Stimulated activated CD8-positive, alpha-beta memory T cell treated with anti-CD3 and anti-CD28 coated beads, Interleukin-12 subunit alpha, Interleukin-12 subunit beta, amount 100 ng/mL, for 1 hour (primary cell): ENCODE results near the gene DNAH8.

Experiments
- DNase-seq: peaks from one replicate; pipeline ENCODE4 v3.0.0-alpha.2; 2020; ENCODE audit warnings: low read depth

Gene DNAH8

DNA sequence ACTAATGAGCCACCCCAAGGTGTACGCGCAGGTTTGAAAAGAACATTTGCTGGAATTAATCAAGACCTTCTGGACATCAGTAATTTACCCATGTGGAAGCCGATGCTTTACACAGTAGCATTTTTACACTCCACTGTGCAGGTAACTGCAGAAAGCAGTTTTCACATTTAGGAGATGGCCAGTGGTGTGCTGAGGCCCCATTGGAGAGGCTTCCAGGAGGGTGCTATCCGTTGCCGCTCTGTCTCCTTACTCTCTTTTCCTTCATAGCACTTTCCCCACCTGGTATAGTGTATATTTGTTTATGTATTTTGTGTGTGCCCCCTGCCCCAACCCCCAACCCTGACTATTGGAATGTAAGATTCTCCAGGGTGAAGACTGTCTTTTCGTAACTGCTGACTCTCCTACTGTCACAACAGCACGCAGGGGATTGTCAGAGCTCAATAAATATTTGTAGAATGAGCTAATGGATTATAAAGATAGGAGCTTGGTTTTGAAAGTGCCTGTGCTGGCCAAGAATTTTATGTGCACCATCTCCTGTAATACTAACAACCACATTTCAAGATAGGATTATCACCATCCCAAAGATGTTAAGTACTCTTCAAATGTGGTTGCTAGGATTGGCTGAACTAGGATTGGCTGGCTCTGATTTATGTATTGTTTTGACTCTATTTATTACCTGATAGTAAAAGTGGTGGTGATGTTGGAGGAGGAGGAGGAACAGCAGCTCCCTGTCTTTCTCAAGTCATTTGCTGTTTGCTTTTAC is 259.5 kb downstream of the DNAH8 start:
- DNase-seq: no peak

DNA sequence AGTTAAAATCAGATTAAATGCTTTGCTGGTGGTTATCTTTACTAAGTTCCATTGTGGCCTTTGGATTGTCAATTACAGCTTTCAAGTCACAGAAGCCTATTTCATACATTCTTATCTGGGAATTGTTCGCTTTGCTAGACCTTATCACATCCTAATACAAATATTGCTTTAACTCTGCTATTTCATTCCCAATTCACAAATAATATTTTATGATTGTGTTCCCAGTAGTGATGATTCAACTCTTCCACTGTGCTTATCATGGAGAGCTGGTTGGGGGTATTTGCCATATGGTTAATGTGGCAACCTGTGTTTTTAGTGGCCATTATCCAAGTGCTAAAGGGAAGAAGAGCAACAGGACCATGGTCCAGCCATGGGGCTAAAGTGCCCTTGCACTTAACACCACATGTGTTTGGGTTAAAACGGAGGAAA is 260.5 kb downstream of the DNAH8 start:
- no peak for DNase-seq

DNA sequence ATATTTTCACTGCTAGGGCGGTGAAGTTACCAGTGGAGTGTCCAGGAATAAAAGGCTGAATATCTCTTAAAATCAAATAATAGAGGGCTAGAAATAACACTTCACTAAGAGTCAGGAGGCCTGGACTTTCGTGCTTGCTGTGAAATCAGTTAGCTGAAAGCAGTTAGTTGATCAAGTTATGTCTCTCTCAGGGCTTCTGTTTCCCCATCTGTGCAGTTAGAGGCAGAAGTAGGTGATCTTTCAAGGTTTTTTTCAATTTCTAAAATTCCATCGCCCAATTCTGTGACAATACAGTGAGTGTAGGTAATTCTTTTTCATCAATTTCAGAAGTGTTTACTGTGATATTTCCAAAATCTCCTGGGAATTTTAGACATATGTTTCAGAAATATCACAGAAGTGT is 260.9 kb downstream of the DNAH8 start:
- no peak for DNase-seq

DNA sequence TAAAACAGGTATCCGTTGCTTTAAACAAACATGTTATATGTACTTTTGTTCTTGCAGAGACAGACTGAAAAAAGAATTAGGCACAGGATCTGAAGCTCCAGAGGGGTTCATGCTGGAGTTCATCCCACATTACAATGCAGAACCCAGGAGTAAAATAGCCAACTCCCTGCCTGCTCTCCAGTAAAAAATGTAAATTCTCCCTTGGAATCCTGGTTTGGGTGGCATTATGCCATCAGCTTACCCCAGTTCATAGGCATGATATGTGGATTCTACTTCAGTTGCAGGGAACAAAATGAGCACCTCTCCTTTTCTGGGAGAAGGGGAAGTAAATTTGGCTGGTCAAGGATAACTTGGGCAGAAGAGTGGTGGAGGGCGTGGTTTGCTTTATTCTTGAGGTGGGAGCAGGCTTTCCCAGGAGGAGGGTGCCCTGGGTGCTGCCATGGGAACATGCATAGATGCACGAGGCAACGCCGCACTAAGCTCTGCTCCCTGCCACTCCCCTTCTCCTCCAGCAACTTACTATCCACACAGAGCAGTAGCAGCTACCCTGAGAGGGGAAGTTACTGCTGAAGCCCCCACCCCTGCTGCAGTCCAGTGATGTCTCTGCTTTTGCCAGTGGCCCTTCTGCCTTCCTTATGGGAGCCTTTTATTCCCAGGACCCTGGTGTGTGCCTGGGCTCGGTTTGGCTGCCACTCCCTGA is 261.8 kb downstream of the DNAH8 start:
- no peak for DNase-seq

DNA sequence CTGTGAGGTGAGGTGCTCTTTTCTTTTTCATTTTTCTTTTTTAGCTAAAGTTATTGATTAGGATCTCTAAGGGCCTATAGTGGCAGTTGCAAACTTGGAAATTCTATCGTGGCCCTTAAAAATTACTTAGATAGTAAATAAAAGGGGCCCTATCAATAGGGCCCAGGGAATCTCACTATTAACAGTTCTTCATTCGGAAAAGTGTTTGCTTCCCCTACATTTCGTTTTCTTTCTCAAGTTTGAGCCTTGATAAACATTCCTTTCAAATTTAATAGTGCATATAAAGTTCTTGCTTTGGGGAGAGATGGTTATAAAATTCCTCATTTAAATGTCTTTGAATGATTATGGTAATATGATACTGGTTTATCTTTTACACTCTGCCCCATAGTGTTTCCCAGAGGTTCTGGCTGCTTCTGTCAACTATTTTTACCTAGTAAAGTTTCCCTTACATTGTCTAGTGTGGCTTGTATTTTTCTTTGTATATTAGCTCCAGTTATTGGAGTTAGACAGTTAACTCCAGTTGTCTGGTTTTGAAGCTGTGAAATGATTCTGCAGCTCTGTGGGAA is 263.1 kb downstream of the DNAH8 start:
- DNase-seq: no peak

DNA sequence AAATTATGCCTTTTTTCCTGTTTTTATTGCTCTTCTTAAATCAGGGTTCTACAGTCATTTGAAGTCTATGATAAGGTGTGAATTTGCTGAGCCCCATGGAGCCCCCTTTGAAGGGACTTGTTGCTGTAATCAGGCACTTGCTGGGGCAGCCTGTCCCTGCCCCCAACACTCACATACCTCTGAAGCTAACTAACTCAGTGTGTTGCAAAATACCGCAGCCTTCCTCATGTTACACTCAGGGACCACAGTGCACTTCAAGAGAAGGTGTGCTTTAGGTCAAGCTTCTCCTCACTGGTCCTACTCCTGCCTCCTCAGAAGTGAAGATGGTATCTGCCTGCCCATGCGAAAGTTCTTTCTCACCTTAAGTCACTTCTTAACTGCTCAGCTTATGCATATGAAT is 267.4 kb downstream of the DNAH8 start:
- DNase-seq: no peak

DNA sequence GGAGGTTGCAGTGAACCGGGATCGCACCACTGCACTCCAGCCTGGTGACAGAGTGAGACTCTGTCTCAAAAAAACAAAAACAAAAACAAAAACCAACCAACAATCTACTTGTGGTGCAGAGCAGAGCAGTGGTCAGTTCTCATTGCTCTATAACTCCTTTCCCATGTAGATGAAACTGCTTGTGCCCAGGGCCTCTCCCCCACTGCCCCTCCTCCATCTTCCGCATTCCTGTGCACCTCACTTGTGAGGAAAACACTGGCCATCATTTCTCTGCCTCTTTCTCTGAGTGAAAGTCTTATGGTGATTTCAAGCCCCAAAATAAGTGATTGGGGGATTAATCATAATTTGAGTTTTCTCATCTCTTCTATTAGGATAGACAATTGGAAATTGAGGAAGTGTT is 269.6 kb downstream of the DNAH8 start:
- DNase-seq: no peak

DNA sequence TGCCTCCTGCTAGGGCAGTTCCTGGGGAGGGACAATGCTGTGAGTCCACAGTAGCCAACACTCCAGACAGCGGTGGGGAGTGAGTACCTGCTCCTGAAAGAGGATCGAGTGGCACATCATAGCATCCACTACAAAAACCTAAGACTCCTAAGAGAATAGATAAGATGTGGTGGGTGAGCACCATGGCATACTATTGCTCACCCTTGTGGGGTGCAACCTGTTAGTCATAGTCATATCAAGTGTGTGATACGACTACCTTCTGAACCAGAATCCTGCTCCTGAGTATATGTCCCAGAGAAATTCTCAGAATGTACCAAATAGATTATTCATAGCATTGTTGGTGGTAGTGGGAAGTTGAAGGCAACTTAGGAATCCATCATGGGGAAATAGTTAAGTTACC is 270.7 kb downstream of the DNAH8 start:
- DNase-seq: no peak

DNA sequence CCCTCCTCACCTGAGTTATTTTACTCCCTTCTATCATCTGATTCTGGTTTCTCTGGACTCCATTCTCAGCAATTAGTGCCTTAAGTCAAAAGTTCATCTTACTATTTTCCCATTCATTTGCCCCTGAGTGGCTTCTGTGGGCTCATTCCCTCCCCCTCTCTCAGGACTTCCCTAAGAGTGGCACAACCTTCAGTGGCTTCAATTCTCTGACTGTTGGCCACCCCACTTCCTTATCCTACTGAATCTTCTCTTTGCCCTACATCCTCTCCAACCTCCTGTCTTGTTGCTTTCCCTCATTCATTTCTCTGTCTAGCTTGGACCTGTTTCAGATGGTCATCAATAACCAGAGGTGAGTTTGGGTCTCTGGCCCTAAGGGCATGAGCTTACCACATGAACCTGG is 272.4 kb downstream of the DNAH8 start:
- DNase-seq: no peak

DNA sequence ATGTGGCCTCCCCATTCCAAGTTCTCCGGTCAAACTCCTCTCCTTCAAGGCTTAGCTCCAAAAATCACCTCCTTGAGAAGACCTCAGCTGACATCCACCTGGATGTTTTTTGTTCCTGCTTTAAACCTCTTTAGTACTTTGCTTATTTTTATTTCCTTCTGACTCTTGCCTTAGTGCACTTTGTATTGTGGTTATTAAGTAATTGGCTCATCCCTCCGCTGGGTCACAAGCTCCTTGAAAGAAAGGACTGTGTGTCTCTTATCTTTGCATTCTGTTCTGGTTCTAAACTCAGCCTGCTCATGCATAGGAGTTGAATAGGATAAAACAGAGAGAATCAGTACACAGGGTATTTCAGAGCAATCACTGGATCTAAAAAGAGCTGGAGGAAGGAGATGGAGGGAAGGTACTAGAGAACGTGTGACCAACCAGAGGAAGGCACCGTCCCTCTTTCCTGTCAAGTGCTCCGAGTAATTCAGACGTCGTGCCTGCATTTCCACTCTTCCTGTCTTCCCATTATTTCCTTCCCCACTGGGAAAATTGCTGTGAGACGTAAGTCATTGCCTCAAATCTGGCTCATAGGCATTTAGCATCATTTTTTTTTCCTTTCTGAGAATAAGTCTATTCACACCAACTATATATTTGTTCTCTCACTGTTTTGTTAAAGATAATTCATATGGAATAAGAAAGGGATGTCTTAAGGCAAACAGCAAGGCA is 273.8 kb downstream of the DNAH8 start:
- no peak for DNase-seq

DNA sequence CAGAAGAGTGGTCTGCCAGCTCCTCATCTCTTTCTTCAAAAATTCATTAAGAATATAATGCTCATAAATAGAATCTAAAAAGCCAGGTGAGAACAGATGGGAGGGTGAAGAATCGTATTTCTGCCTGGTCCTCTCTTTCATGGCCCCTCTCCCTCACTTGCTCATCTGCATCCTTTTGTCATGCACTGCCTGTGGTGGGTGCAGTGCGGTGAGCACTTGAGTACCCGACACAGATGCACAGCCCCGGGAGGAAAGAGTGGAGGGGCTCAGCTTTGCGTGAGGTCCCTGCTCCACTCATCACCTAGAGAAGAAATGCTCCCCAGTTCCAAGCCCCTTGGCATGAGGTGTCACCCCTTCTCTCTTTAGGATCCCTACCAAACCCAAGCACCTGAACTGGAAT is 275.4 kb downstream of the DNAH8 start:
- DNase-seq: no peak

DNA sequence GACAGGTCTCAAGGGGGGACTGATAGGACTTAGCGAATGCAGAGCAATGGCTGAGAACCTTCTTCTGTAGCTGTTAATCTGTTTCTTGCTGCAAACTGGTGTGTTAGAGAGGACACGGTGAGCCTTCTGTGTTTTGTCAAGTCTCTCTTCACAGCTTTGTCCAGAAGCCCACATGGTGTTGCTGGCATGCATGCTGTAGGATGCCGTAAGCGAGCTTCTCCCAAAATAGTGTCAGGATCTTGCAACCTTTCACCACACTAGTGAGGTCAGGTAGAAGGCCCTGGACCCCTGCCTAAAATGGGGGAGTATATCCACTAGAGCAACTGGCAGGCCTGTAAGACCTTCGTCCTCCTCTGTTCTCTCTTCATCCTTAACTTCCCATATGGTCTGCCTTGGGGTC is 281.6 kb downstream of the DNAH8 start:
- no peak for DNase-seq

DNA sequence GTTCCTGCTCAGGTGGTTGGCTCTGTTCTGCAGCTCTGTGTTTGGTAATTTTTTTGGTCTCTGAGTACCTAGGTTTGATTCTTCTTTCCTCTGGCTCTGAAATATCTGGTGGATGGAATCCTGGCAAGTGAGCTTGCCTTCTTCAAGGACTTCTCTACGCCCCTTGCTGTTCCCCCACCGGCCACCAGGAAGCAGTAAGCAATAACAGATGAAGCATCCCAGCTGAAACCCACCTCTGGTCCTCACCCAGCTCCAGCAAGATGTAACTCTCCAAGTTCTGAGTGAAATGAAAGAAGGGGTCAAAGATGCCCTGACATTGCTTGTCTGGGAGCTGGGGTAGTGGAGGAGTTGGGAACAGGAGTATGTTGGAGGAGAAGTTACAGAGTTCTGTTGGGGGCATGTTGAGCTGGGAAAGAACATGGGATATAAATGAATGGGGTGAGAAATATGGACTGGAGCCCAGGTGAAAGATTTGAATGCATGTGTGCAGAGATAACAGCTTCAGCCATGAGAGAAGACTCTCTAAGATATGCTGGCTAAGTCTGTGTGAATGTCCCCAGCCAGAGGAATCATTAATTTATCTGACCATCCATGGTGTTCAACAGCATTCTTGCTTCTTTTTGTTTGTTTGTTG is 282.1 kb downstream of the DNAH8 start:
- peak; percentile 2 for DNase-seq

DNA sequence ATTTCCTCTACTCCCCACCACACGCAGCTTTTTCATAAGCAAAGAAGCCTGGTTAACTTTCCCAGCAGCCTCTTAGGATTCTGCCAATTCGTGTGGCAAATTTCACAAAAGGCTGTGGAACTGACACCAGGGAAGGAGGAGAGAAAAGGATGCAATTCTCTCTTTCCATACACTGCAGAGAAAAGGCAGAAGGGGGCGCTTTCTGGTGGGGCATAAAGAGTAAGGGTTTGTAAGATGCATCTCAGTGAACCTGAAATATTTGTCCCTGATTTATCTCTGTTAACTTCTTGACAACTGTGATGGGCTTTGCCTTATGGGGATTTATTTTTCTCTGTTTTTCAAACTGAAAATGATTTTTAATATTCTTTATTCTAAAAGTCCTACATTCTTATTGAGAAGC is 288.0 kb downstream of the DNAH8 start:
- DNase-seq: no peak

DNA sequence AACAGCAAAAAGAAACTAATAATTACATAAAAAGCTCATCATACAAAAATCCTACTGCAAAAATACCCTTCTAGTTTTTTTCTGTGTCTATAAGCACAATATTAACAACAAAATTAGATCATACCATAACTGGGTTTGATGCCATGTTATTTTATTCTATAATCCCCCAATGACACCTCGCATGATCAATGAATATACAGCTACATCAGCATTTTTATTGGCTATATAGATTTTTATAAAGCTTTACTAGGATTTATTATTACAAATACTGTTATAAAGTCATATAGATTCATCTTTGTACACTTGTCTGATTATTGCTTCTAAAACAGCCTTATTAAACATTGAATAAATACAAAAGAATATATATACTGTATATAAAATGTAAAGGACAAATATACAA is 288.4 kb downstream of the DNAH8 start:
- no peak for DNase-seq

DNA sequence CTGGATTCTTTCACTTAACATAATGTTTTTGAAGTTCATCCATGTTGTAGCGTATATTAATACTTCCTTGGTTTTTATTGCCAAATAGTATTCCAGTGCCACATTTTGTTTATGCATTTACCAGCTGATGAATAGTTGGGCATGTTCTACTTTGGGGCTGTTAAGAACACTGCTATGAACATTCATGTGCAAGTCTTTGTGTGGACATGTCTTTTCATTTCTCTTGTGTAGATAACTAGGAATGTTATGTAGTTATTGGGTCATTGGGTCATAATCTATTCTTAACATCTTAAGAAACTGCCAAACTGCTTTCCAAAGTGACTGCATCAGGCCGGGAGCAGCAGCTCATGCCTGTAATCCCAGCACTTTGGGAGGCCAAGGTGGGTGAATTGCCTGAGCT is 289.7 kb downstream of the DNAH8 start:
- no peak for DNase-seq

DNA sequence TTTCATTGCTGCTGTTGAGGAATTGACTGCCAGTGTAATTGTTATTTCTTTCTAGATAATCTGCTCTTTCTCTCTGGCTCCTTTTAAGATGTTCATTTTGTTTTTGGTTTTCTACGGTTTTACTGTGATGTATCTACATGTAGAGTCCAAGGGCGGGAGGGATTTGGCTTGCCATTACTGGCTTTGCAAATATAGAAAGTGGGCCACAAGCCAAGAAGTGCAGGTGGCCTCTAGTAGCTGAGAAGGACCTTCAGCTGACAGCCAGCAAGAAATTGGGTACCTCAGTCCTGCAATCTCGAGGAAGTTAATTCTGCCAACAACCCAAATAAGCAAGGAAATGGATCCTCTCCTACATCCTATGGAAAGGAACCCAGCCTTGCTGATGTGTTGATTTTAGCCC is 290.7 kb downstream of the DNAH8 start:
- DNase-seq: no peak

DNA sequence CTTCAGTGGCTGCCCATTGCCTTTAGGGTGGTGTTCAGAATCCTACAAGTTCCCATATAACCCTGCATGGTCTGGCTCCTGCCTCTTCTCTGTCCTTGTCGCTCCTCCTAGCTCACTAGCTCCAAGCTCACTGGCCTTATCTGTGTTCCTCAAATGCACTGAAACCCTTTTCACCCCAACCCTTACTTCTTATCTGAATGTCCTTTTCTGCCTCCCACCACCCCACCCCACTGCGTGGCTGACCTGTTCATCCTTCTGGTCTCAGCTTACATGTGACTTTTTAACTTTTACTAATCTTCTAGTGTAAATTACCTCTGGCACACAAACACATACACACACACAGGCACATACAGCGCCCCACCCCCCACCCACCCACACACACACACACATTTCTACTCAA is 292.5 kb downstream of the DNAH8 start:
- DNase-seq: no peak

DNA sequence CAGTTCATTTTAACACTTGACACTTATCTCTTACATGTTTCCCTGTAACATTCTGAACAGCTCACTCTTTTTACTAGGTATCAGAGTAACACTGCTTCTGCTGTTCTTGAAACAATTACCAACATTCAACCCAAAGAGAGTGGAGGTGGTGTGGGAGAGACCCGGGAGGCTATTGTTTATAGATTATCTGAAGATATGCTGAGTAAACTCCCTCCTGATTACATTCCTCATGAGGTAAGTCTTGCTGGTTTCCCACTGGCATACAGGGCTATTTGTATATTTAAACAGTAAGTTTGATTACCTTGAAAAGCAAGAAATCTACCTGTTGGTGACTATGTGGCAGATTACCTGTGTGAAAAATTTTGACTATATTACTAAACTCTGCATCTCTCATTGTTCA is 293.6 kb downstream of the DNAH8 start:
- no peak for DNase-seq

DNA sequence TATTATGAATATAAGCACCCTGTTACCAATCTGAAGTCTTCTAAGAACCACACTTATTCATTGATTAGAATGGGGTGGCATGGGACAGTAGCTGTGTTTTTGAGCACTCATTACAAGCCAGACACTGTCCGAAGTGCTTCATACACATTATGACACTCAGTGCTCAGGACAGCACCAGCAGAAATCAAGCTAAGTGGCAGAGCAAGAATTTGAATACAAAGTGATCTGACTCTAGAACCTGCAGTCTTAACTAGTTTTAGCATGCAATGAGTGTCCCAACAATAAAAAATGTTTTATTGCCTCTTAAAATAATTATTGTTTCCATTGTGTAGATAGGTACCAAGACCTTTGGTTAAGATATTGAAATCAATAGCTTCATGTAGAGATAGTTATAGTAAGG is 294.4 kb downstream of the DNAH8 start:
- no peak for DNase-seq

DNA sequence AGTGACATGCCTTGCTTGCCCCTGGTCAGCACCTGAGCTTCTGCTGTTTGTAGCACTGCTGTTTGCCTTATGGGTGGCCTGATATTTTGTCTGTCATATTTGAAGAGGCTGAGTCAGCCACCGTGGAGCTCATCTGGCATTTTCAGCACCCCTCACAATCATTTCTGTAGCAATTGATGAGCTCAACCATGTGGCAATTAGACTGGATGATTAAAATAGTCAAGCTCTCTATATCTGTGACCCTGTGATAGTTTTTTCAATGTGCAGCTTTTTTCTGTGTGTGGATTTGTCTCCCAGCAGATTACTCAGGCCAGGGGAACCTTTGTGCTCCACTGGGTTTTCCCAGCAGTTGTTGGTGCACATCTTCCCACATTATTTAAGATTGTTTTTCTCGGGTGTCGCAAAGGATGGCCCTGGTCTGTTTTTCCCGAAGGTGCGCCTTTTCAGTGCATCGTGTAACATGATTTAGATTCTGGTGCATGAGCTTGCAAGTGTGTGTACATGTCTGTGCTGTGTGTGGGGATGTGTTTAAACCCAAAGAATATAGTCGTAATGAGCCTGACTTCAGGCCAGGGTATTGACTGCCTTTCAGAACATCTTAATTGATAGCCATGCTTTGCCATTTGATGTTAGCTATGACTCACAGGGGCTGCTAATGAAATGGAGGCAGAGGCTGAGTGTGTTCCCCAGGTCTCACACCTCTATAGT is 301.9 kb downstream of the DNAH8 start:
- no peak for DNase-seq

DNA sequence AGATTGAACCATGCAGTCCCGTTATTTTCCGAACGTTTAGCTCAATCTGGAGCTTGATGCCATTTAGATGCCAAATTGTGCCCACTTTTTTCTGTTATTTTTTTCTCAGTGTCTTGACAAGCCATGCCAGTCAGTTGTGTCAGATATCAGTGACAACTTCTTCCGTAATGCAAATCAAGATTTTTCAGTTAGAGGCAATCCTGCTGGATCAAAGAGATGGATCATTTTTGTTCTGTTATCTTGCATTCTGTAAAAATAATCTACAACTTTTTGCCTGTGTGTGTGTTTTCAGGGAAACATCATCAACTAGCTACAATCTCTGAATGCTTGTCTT is 302.4 kb downstream of the DNAH8 start:
- DNase-seq: no peak
